Stimulated activated naive CD8-positive, alpha-beta T cell treated with anti-CD3 and anti-CD28 coated beads, Interleukin-15, amount 100 ng/mL, for 72 hours (primary cell): ENCODE measurements around the gene KLK10.

Source experiments
- ATAC-seq: fragments of 150-1000 bp; cut with Tn5 transposase; 2 replicates; pipeline ENCODE4 v1.10.0; 2021; ENCODE audit warnings: mild to moderate bottlenecking, moderate library complexity
- DNase-seq, 2 donors: peaks; one replicate each; pipeline ENCODE4 v3.0.0; 2021 to 2022
- H3K27ac Mint-ChIP-seq, 2 donors: one replicate each; pipeline ENCODE4 v1.8.0; 2022; ENCODE audit warnings: mild to moderate bottlenecking in 2 of 2, mixed read lengths in 2 of 2, moderate library complexity in 2 of 2
- H3K27me3 Mint-ChIP-seq: one replicate; pipeline ENCODE4 v1.8.0; 2022; ENCODE audit warnings: mixed read lengths
- H3K4me1 Mint-ChIP-seq: one replicate; pipeline ENCODE4 v1.8.0; 2022; ENCODE audit warnings: mild to moderate bottlenecking, mixed read lengths
- H3K4me3 Mint-ChIP-seq, 2 donors: one replicate each; pipeline ENCODE4 v1.8.0; 2022; ENCODE audit warnings: mild to moderate bottlenecking in 2 of 2, mixed read lengths in 2 of 2, moderate library complexity in 1 of 2
- H3K9me3 Mint-ChIP-seq, 2 donors: one replicate each; pipeline ENCODE4 v1.8.0; 2022; ENCODE audit warnings: mixed read lengths in 2 of 2

KLK10 gene

GRCh38 chr19:51019544-51019925, at the start of gene KLK10:
KLK10 (minus strand) TSS chr19:51019709; CDS start chr19:51019130, 579 bp downstream.
- peaks cover 92% of the 10 kb centered on the region for H3K27me3 Mint-ChIP-seq
- H3K4me3 Mint-ChIP-seq: peak within 1 kb of the TSS; percentile 55 to 70
- no peak for DNase-seq

GRCh38 chr19:51066393-51067186, 47.1 kb upstream of the KLK10 start:
- H3K4me1 Mint-ChIP-seq: no peaks in the 10 kb centered on the region
- H3K4me3 Mint-ChIP-seq: no peak overlapping the region
- no peak overlapping the region for H3K27ac Mint-ChIP-seq
- no peak for DNase-seq
- ATAC-seq: no peak
- peaks cover 0 to under 1% of the 10 kb centered on the region in 2 donors for H3K9me3 Mint-ChIP-seq
- H3K27me3 Mint-ChIP-seq: peaks cover 38% of the 10 kb centered on the region

More at GRCh38 chr19:51019544-51019925, at the start of gene KLK10:
- no peak within 1 kb of the TSS for H3K27ac Mint-ChIP-seq
- ATAC-seq: no peak
- H3K4me1 Mint-ChIP-seq: peaks cover 37% of the 10 kb centered on the region
- no peaks in the 10 kb centered on the region for H3K9me3 Mint-ChIP-seq

GRCh38 chr19:51065221-51065960, 45.9 kb upstream of the KLK10 start:
- ATAC-seq: no peak
- no peak overlapping the region for H3K27ac Mint-ChIP-seq
- H3K4me1 Mint-ChIP-seq: no peaks in the 10 kb centered on the region
- peaks cover 50% of the 10 kb centered on the region for H3K27me3 Mint-ChIP-seq
- DNase-seq: no peak
- H3K4me3 Mint-ChIP-seq: peak overlapping the region; percentile 54 to 59
- peaks cover 5 to 10% of the 10 kb centered on the region in 2 donors for H3K9me3 Mint-ChIP-seq

- peaks cover 55% of the 10 kb centered on the region for H3K27me3 Mint-ChIP-seq
- no peak for DNase-seq
- H3K4me1 Mint-ChIP-seq: no peaks in the 10 kb centered on the region
- H3K9me3 Mint-ChIP-seq: peaks cover 5 to 10% of the 10 kb centered on the region in 2 donors
- peak within 1 kb of the TSS; percentile 54 to 59 for H3K4me3 Mint-ChIP-seq
- ATAC-seq: no peak
- no peak within 1 kb of the TSS for H3K27ac Mint-ChIP-seq
These were observed 45.2 kb upstream of the KLK10 start, which contains the start of gene KLK13 for GRCh38 chr19:51064534-51065220. KLK13 (minus strand) TSS chr19:51065092; CDS start chr19:51065067, 25 bp downstream.

- DNase-seq: no peak
- Mint-ChIP-seq H3K9me3 (peaks cover 5 to 10% of the 10 kb centered on the region in 2 donors), H3K27ac (no peak overlapping the region), H3K27me3 (peaks cover 55% of the 10 kb centered on the region), H3K4me1 (no peaks in the 10 kb centered on the region), H3K4me3 (no peak overlapping the region)
- no peak for ATAC-seq
These were observed 44.2 kb upstream of the KLK10 start for GRCh38 chr19:51063664-51064063.

GRCh38 chr19:51060973-51061372, 41.5 kb upstream of the KLK10 start:
- no peak for DNase-seq
- no peak for ATAC-seq
- Mint-ChIP-seq H3K4me1 (no peaks in the 10 kb centered on the region), H3K27me3 (peaks cover 41% of the 10 kb centered on the region), H3K9me3 (peaks cover 5 to 10% of the 10 kb centered on the region in 2 donors), H3K4me3 (no peak overlapping the region), H3K27ac (no peak overlapping the region)

GRCh38 chr19:51060336-51060735, 40.8 kb upstream of the KLK10 start:
- Mint-ChIP-seq H3K27me3 (peaks cover 41% of the 10 kb centered on the region), H3K27ac (no peak overlapping the region), H3K9me3 (peaks cover 5 to 10% of the 10 kb centered on the region in 2 donors), H3K4me3 (no peak overlapping the region), H3K4me1 (no peaks in the 10 kb centered on the region)
- ATAC-seq (no peak), DNase-seq (no peak)

- peaks cover 5 to 10% of the 10 kb centered on the region in 2 donors for H3K9me3 Mint-ChIP-seq
- no peak for DNase-seq
- no peaks in the 10 kb centered on the region for H3K4me1 Mint-ChIP-seq
- ATAC-seq: no peak
- no peak overlapping the region for H3K27ac Mint-ChIP-seq
- H3K27me3 Mint-ChIP-seq: peaks cover 43% of the 10 kb centered on the region
- no peak overlapping the region for H3K4me3 Mint-ChIP-seq
These were observed 40.2 kb upstream of the KLK10 start for GRCh38 chr19:51059715-51060114.

- Mint-ChIP-seq H3K9me3 (peaks cover 0 to 2% of the 10 kb centered on the region in 2 donors), H3K27me3 (peaks cover 46% of the 10 kb centered on the region), H3K4me1 (no peaks in the 10 kb centered on the region), H3K4me3 (no peak overlapping the region), H3K27ac (no peak overlapping the region)
- DNase-seq (no peak), ATAC-seq (no peak)
These were observed 36.4 kb upstream of the KLK10 start for GRCh38 chr19:51055866-51056265.

- Mint-ChIP-seq H3K4me3 (no peak overlapping the region), H3K4me1 (no peaks in the 10 kb centered on the region), H3K27ac (no peak overlapping the region), H3K27me3 (peaks cover 34% of the 10 kb centered on the region), H3K9me3 (no peaks in the 10 kb centered on the region)
- ATAC-seq (no peak), DNase-seq (no peak)
These were observed 27.5 kb upstream of the KLK10 start for GRCh38 chr19:51047031-51047335.

GRCh38 chr19:51044327-51044726, 24.8 kb upstream of the KLK10 start:
- H3K9me3 Mint-ChIP-seq: no peaks in the 10 kb centered on the region

GRCh38 chr19:51043497-51043896, 24.0 kb upstream of the KLK10 start:
- Mint-ChIP-seq H3K27me3 (peaks cover 27% of the 10 kb centered on the region), H3K4me3 (no peak overlapping the region), H3K27ac (no peak overlapping the region), H3K4me1 (no peaks in the 10 kb centered on the region), H3K9me3 (no peaks in the 10 kb centered on the region)
- ATAC-seq (no peak), DNase-seq (no peak)

More at GRCh38 chr19:51044327-51044726, 24.8 kb upstream of the KLK10 start:
- H3K4me3 Mint-ChIP-seq: no peak overlapping the region
- peaks cover 33% of the 10 kb centered on the region for H3K27me3 Mint-ChIP-seq
- no peak for DNase-seq
- H3K4me1 Mint-ChIP-seq: no peaks in the 10 kb centered on the region
- ATAC-seq: no peak
- no peak overlapping the region for H3K27ac Mint-ChIP-seq

- Mint-ChIP-seq H3K9me3 (no peaks in the 10 kb centered on the region), H3K27me3 (peaks cover 7% of the 10 kb centered on the region), H3K27ac (no peak overlapping the region), H3K4me1 (no peaks in the 10 kb centered on the region), H3K4me3 (no peak overlapping the region)
- DNase-seq (no peak), ATAC-seq (no peak)
These were observed 20.6 kb upstream of the KLK10 start for GRCh38 chr19:51040151-51040550.

- no peak overlapping the region for H3K4me3 Mint-ChIP-seq
- no peaks in the 10 kb centered on the region for H3K9me3 Mint-ChIP-seq
- DNase-seq (no peak), ATAC-seq (no peak)
- H3K4me1 Mint-ChIP-seq: no peaks in the 10 kb centered on the region
- peaks cover 26% of the 10 kb centered on the region for H3K27me3 Mint-ChIP-seq
- no peak overlapping the region for H3K27ac Mint-ChIP-seq
These were observed 17.0 kb upstream of the KLK10 start for GRCh38 chr19:51036519-51036918.

- DNase-seq: no peak
- ATAC-seq: no peak
- H3K9me3 Mint-ChIP-seq: no peaks in the 10 kb centered on the region
- H3K27me3 Mint-ChIP-seq: peaks cover 26% of the 10 kb centered on the region
- H3K4me1 Mint-ChIP-seq: no peaks in the 10 kb centered on the region
- no peak within 1 kb of the TSS for H3K4me3 Mint-ChIP-seq
- H3K27ac Mint-ChIP-seq: no peak within 1 kb of the TSS
These were observed 15.2 kb upstream of the KLK10 start, which contains the start of gene KLK12 for GRCh38 chr19:51034704-51035103. KLK12 (minus strand) TSS chr19:51035002; CDS start chr19:51034621, 381 bp downstream.

- ATAC-seq: no peak
- H3K27me3 Mint-ChIP-seq: peaks cover 37% of the 10 kb centered on the region
- no peak overlapping the region for H3K4me3 Mint-ChIP-seq
- no peaks in the 10 kb centered on the region for H3K4me1 Mint-ChIP-seq
- no peak overlapping the region for H3K27ac Mint-ChIP-seq
- no peaks in the 10 kb centered on the region for H3K9me3 Mint-ChIP-seq
- DNase-seq: no peak
These were observed 12.3 kb upstream of the KLK10 start for GRCh38 chr19:51031880-51032225.
